GM18868 (cell line): ENCODE results near the gene IFNL4.
A peak's percentile ranks its signal among the peaks of the same experiment; 100 is the strongest.
"Not testable (repeated sequence)": the region's sequence is repeated elsewhere in the genome, so short reads cannot be mapped to it uniquely, and the experiment has no call there.

Source experiments
- ATAC-seq: cut with Tn5 transposase; IDR thresholded peaks from one replicate; pipeline ENCODE4 v1.9.1; 2021; ENCODE audit warnings: mild to moderate bottlenecking, moderate library complexity; ENCODE audit not compliant: unreplicated experiment

IFNL4 gene

DNA sequence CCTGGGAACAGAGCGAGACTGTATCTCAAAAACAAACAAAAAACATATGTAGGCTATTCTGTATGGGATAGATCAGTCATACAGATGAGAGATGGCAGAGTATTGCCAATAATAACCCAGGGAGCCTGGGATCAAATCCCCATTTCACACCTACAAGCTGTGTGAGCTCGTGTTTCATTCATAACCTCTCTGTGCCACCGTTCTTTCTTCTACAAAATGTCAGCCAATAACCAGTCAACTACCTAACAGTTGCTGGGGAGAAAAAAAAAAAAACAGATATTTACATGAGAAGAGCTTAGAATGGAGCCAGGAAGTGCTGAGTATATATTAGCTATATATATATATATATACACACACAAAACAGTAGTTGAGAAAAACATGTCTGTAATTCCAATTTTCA is 13.0 kb upstream of the IFNL4 start:
- ATAC-seq = no peak

- ATAC-seq = no peak
Measured at GRCh38 chr19:39257227-39257626, 8.6 kb upstream of the IFNL4 start.

- ATAC-seq = no peak
Measured at GRCh38 chr19:39254531-39255345, 6.1 kb upstream of the IFNL4 start.

DNA sequence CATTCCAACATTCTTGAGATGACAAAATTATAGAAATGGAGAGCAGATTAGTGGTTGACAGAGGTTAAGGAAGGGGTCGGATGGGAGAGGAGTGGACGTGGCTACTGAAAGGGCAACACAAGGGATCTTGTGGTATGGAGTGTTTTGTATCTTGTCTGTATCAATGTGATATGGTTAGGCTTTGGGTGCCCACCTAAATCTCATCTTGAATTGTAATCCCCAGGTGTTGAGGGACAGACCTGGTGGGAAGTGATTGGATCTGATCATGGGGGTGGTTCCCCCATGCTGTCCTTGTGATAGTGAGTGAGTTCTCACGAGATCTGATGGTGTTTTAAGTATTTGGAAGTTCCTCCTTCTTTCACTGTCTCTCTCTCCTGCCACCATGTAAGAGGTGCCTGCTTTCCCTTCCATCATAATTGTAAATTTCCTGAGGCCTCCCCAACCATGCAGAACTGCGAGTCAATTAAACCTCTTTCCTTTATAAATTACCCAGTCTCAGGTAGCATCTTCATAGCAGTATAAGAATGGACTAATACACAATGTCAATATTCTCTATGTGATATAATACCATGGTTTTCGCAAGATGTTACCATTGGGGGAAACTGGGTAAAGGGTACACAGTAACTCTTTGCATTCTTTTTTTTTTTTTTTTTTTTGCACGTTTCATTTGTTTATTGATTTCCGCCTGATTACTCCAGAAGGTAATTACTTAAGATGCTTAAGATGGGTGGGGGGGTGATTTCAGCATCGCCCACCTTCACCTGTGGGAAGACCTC is 4.9 kb upstream of the IFNL4 start:
- ATAC-seq = no peak

DNA sequence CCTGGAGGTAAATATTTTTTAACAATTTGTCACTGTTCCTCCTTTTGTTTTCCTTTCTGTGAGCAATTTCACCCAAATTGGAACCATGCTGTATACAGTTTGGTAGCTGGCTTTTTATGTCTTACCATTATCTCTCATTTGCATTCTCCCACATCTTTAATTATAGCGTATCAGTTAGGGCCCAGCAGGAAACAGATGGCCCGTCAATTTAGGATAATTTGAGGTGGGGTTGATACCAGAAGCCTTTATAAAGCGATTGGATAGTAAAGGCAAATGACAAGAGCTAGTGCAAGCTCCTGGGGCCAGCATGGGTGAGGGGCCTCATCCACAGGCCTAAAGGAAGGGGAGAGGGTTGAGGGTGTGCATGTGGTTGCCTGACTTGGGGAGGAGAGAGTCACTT is 3.8 kb upstream of the IFNL4 start:
- no peak for ATAC-seq

- ATAC-seq = no peak
Measured at GRCh38 chr19:39251846-39252245, 3.2 kb upstream of the IFNL4 start.

DNA sequence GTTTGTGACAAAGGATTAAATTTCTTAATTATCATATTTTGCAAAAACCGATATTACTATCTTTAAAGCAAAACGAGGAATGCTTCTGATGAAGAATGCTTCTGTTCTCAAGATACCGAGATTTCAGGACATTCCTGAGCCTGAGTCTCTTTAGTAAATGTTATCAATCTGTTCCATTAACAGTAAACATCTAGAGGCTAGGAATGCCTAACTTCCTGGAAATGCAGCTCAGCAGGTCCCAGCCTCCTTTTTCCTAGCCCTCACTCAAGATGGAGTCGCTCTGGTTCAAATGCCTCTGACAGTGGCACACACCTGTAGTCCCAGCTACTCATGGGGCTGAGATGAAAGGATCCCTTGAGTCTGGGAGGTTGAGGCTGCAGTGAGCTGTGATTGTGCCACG is 2.4 kb upstream of the IFNL4 start:
- no peak for ATAC-seq

DNA sequence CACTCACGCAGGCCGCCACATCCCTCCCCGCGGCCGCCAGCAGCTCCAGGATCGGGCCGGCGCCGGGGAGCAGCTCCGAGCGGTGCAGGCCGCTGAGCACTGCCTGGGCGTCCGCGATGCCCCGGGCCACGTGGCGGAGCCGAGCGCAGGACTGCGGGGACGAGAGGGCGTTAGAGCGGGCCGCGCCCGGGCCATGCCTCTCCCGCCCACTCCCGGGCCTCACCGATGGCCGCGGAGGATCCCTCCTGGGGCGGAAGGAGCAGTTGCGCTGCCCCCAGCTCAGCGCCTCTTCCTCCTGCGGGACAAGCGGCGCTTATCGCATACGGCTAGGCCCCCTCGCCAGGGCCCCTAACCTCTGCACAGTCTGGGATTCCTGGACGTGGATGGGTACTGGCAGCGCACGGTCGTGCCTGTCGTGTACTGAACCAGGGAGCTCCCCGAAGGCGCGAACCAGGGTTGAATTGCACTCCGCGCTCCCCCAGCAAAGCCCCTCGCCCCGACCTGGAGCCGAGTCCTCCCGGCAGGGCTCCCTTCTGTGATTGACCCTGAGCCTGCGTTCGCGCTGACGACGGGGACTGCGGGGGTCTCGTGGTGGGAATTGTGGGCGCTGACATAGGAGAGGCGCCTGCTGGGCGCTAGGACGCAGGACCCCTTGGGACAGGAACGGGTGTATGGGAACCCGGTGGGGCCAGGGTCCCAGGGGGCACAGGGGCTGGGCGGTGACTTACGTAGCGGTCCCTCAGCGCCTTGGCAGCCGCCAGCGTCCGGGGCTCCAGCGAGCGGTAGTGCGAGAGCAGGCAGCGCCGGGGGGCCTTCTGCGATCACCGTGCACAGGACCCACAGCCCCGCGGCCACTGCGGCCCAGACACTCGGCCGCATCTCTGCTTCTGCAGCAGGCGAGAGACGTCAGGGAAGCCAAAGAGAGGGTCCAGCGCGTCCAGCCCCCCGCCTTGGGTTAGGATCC is 673 bp downstream of the IFNL4 start:
- ATAC-seq = no peak

- no peak for ATAC-seq
Measured at GRCh38 chr19:39246951-39247669, 1.5 kb downstream of the IFNL4 start.

- ATAC-seq = not testable (repeated sequence)
Measured at GRCh38 chr19:39245166-39245565, 3.5 kb downstream of the IFNL4 start.

GRCh38 chr19:39244410-39245100 is 4.1 kb downstream of the IFNL4 start, which contains the start of gene IFNL3:
Gene IFNL3 (minus strand): TSS chr19:39245006. CDS start chr19:39244967, 39 bp downstream.
- not testable (repeated sequence) for ATAC-seq

DNA sequence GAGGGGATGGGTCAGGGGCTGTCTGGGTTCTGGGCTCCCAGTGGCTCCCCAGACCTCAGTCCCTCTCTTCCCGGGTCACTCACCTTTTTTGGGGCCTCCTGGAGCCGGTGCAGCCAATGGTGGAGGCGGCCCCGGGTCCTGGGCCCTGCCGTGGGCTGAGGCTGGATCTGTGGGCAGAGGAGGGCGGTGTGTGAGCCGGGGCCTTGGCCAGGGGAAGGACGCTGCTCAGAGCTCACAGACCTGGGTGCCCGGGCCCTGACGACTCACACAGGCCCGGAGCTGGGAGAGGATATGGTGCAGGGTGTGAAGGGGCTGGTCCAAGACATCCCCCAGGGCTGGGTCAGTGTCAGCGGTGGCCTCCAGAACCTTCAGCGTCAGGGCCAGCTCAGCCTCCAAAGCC is 4.9 kb downstream of the IFNL4 start:
- ATAC-seq = not testable (repeated sequence)

GRCh38 chr19:39240421-39240820 is 8.2 kb downstream of the IFNL4 start:
- ATAC-seq = no peak

DNA sequence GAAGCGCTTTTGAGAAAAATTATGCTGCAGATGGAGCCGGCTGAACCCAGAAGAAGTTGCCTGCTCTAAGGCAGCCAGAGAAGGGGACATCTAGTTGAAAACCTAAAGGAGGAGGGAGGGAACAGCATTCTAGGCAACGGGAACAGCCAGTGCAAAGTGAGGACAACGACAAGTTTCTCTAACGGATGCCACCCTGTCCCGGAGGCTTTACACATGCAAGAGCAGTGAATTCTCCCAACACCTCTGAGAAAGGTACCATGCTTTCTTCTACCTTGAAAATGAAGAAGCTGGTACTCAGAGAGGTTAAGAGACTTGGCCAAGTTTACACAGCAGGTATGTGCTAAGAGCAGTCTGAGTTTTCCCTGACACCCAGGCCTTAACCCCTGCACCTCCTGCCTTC is 9.7 kb downstream of the IFNL4 start:
- ATAC-seq = no peak

DNA sequence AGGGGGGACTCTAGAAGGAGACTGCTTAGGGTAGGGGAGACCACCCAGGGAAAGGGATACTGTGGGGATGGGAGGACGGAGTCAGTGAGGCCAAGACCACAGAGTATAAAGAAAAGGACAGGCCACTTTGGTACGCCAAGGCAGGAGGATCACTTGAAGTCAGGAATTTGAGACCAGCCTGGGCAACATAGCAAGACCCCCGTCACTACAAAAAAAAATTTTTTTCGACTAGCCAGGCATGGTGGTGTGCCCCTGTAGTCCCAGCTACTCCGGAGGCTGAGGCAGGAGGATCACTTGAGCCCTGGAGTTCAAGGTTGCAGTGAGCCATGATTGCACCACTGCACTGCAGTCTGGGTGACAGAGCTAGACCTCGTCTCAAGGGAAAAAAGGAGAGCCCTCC is 10.4 kb downstream of the IFNL4 start:
- no peak for ATAC-seq

DNA sequence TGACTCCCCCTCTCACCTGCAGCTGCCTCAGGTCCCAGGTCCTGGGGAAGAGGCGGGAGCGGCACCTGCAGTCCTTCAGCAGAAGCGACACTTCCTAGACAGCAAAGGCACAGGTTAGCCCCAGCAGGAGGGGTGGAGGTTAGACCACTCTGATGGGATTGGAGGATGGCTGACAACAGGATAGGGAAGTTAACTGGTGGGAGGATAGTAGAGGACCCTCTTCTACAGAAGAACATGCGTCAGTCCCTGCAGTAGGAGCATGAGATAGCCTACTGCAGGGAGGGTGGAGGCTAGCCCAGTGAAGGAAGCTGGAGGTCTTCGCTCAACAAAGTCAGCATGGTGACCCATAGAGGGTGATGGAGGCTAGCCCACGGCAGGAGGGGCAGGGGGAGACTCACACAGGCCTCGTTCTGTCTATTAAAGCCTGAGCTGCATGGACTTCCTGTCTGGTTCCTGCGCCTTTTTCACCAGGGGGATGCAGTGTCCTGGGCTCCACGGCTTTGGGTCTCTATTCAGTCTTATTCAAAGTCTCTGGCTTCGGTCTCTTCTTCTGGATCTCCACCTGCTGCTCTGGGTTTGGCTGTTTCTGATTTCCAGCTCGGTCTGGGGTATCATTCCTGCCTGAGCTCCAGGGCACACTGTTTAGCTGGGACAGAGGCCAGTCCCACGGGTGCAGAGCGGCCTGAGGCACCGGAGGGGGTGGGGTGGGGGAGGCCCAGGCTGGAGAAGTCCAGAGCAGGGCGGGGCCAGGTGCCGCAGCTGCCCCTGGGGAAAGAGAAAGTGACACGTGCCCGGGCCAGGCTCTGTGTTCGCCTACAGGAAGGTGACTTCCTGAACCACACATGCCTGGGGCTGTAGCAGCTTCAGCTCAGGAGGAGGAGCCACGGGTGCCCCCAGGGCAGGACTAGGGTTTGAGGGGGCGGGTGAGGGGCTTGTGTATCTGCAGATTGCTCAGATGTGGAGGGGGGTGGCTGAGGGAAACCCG is 11.2 kb downstream of the IFNL4 start:
- peak; percentile 45 for ATAC-seq

GRCh38 chr19:39236527-39236926 is 12.1 kb downstream of the IFNL4 start:
- ATAC-seq = no peak

DNA sequence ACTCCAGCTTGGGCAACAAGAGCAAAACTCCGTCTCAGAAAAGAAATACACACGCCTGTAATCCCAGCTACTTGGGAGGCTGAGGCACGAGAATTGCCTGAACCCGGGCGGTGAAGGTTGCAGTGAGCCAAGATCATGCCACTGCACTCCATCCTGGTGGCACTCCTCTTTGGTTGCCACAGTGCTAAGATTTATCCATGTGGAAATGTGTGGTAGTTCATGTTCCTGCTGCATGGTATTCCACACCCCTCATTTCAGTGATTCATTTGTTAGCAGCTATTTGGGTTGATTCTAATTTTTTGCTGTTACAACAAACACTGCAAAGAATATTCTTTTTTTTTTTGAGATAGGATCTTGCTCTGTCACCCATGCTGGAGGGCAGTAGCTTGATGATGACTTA is 15.9 kb downstream of the IFNL4 start:
- ATAC-seq = no peak
